ENCODE measurements around the gene FUT2. TPM values are rescaled to one million over a fixed set of nuclear protein-coding genes. Genes with fewer than 3 reads are reported as not detected.
"Not testable (repeated sequence)": the region's sequence is repeated elsewhere in the genome, so short reads cannot be mapped to it uniquely, and the experiment has no call there.

FUT2 gene
- not detected in 2 replicates for total RNA-seq

DNA sequence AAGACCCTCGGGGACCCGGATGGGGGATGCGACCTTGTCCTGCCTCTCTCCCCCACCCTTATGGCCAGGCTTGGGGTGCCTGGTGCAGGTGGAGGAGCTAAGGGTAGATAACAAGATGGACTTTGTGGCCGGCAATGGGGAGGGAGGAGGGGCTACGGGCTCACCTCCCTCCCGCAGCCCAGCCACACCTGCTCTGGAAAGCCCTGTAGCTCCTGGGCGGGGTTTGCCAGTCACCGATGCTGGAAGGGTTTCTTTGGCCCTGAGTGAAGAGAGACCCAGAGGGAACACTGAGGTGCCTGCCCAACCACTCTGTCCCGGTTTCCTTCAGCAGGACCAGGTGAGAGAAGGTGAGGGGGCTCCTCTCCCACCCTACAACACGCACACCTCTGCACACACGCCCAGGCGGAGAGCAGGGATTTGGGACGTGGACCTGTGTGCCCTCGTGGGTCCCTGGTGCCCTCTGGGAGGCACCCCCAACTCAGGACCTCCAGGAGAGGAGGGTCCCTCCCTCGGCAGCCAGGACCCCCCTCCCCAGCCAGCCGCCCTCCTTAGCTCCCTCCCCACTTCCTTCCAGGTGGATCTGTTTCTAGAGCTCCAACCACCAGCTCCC is at the start of gene FUT2:
FUT2 (plus strand) TSS at position 229 of the 610 bp plus-strand sequence. CDS start 6,986 bp downstream, outside the sequence.
- Mint-ChIP-seq H3K4me1 (ENCODE audit: low read depth) (no peaks in the 10 kb centered on the region), H3K27ac (no peak within 1 kb of the TSS), H3K9me3 (no peaks in the 10 kb centered on the region), H3K4me3 (ENCODE audit: low read depth) (no peak within 1 kb of the TSS), H3K27me3 (ENCODE audit: low read depth) (peaks cover 13% of the 10 kb centered on the region), H3K36me3 (ENCODE audit: low read depth) (no peaks in the 10 kb centered on the region)
- DNase-seq (ENCODE audit: low spot score), result no peak
- intact Hi-C loops (cut with micrococcal nuclease), result no loop called here

DNA sequence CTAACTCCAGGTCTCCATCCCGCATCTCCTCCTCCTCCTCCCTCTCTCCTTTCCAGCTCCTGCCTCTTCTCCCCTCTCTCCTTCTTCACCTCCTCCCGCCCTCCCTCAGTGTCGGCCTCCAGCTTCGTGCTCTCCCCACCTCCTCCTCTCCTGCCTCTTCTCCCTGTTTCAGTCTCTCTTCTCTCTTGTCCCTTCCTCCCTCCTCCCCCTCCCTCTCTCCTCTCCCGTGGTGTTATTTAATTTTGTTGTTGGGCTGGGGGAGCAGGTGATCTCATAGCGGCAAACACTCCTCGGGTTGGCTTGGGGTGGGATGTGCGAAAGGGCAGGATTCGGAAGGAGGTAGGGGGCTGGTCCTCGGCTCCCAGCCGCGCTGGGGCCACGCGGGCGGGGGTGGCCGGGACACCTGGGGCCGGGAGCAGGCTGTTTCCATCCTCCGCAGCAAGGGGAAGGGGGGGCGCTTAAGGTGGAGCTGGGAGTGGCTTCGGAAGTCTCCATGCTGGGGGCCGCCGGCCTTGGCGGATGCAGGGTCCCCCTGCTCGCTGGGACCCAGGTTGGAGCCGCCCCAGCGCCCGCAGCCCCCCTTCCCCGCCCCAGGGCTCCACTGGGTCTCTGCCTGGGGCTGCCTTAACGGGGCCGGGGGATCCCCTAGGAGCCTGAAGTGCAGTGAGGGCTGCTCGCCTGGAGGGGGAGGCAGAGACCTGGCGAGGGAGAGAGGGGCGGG is 49.6 kb upstream of the FUT2 start, which contains the start of gene CA11:
CA11 (minus strand) TSS at position 187 of the 721 bp plus-strand sequence. CDS start 555 bp downstream, outside the sequence.
- peak; percentile 88 for DNase-seq (ENCODE audit: low spot score)
- Mint-ChIP-seq H3K4me1 (ENCODE audit: low read depth) (peaks cover 31% of the 10 kb centered on the region), H3K9me3 (no peaks in the 10 kb centered on the region), H3K36me3 (ENCODE audit: low read depth) (no peaks in the 10 kb centered on the region), H3K27ac (peak within 1 kb of the TSS; percentile 81), H3K27me3 (ENCODE audit: low read depth) (peaks cover 4% of the 10 kb centered on the region), H3K4me3 (ENCODE audit: low read depth) (peak within 1 kb of the TSS; percentile 75)
- intact Hi-C loops (cut with micrococcal nuclease), result loop anchor here (1.0 to 5.0 kb wide), 6 partner anchors 8 to 197 kb away; no protein-coding TSS in a partner anchor

DNA sequence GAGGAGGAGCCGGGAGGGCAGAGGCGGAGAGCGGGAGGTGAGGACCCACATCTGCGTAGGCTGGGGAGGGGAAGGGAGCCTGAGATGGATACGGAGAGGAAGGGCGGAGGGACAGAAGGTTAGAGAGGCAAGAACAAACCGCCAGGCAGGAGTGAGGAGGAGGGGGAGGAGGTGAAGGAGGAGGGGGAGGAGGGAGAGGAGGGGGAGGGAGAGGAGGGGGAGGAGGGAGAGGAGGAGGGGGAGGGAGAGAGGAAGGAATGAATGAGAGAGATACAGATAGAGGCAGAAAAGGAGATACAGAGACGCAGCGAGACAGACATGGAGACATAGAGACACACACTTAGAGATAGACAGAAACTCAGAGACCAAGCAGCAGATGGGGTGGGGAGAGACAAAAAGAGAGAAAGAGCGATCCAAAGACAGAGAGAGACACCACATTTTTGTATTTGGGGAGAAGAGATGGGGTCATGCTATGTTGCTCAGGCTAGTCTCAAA is 49.0 kb upstream of the FUT2 start:
- Mint-ChIP-seq H3K4me1 (ENCODE audit: low read depth) (peaks cover 32% of the 10 kb centered on the region), H3K4me3 (ENCODE audit: low read depth) (peak overlapping the region; percentile 49), H3K27ac (peak overlapping the region; percentile 36), H3K27me3 (ENCODE audit: low read depth) (peaks cover 2% of the 10 kb centered on the region), H3K9me3 (no peaks in the 10 kb centered on the region), H3K36me3 (ENCODE audit: low read depth) (no peaks in the 10 kb centered on the region)
- intact Hi-C loops (cut with micrococcal nuclease), result loop anchor here (1.0 to 5.0 kb wide), 6 partner anchors 8 to 196 kb away; no protein-coding TSS in a partner anchor
- no peak for DNase-seq (ENCODE audit: low spot score)

DNA sequence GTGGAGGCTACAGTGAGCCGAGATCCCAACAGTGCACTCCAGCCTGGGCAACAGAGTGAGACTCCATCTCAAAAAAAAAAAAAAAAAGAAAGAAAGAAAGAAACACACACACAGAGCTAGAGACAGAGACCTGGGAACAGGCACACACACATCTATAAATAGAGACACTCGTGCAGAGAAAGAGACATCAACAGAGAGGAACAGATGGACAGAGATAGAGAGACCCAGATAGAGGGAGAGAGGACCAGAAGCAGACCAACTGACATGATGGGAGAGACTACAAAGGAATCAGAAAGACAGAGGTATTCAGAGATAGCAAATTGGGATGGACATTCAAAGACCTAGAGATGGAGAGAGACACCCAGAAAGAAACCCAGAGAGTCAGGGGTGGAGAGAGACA is 47.6 kb upstream of the FUT2 start:
- no peak for DNase-seq (ENCODE audit: low spot score)
- no peaks in the 10 kb centered on the region for H3K27me3 Mint-ChIP-seq (ENCODE audit: low read depth)
- H3K27ac Mint-ChIP-seq, result peak overlapping the region; percentile 2
- H3K36me3 Mint-ChIP-seq (ENCODE audit: low read depth), result no peaks in the 10 kb centered on the region
- no peaks in the 10 kb centered on the region for H3K9me3 Mint-ChIP-seq
- H3K4me1 Mint-ChIP-seq (ENCODE audit: low read depth), result peaks cover 35% of the 10 kb centered on the region
- intact Hi-C loops (cut with micrococcal nuclease), result loop anchor here (5.0 kb wide), 2 partner anchors 74 to 139 kb away; no protein-coding TSS in a partner anchor
- H3K4me3 Mint-ChIP-seq (ENCODE audit: low read depth), result no peak overlapping the region

DNA sequence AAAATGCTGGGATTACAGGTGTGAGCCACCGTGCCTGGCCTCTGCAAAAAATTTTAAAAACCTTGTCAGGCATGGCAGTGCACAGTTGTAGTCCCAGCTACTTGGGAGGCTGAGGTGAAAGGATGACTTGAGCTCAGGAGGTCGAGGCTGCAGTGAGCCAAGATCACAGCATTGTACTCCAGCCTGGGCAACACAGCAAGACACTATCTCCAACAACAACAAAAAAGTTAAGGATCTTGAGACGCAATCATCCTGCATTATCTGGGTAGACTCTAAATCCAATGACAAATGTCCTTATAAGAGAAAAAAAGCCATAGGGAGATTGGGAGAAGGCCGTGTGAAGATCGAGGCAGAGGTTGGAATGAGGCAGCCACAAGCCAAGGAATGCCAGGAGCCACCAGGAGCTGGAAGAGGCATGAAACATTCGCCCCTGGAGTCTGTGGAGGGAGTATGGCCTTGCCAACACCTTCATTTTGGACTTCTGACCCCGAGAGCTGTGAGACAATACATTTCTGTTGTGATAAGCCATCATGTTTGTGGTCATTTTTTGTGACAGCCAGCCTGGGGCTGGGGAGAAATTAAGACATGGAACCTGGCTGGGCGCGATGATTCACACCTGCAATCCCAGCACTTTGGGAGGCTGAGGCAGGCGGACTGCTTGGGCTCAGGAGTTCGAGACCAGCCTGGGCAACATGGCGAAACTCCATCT is 44.6 kb upstream of the FUT2 start:
- DNase-seq (ENCODE audit: low spot score), result no peak
- H3K4me3 Mint-ChIP-seq (ENCODE audit: low read depth), result no peak overlapping the region
- no peaks in the 10 kb centered on the region for H3K9me3 Mint-ChIP-seq
- H3K4me1 Mint-ChIP-seq (ENCODE audit: low read depth), result peaks cover 20% of the 10 kb centered on the region
- H3K27ac Mint-ChIP-seq, result no peak overlapping the region
- intact Hi-C loops (cut with micrococcal nuclease), result no loop called here
- no peaks in the 10 kb centered on the region for H3K36me3 Mint-ChIP-seq (ENCODE audit: low read depth)
- H3K27me3 Mint-ChIP-seq (ENCODE audit: low read depth), result no peaks in the 10 kb centered on the region

DNA sequence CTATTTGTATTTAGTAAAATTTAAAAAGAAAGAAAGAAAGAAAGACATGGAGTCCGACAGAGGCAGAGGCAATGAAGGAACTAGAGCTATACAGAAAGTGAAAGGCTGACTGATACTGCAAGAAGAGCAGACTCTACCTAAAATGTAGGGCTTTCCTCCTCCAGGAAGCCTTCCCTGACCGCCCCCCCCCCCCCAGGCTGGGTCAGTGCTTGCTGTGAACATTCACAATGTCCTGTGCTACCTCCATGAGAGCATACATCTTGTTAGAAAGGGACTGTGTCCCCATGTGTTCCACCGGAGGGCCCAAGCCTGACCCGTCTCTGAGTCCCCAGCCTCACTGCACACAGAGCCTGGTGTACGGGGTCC is 44.1 kb upstream of the FUT2 start:
- no peaks in the 10 kb centered on the region for H3K36me3 Mint-ChIP-seq (ENCODE audit: low read depth)
- no peak for DNase-seq (ENCODE audit: low spot score)
- H3K9me3 Mint-ChIP-seq, result no peaks in the 10 kb centered on the region
- intact Hi-C loops (cut with micrococcal nuclease), result no loop called here
- no peak overlapping the region for H3K4me3 Mint-ChIP-seq (ENCODE audit: low read depth)
- no peak overlapping the region for H3K27ac Mint-ChIP-seq
- H3K27me3 Mint-ChIP-seq (ENCODE audit: low read depth), result no peaks in the 10 kb centered on the region
- peaks cover 19% of the 10 kb centered on the region for H3K4me1 Mint-ChIP-seq (ENCODE audit: low read depth)

DNA sequence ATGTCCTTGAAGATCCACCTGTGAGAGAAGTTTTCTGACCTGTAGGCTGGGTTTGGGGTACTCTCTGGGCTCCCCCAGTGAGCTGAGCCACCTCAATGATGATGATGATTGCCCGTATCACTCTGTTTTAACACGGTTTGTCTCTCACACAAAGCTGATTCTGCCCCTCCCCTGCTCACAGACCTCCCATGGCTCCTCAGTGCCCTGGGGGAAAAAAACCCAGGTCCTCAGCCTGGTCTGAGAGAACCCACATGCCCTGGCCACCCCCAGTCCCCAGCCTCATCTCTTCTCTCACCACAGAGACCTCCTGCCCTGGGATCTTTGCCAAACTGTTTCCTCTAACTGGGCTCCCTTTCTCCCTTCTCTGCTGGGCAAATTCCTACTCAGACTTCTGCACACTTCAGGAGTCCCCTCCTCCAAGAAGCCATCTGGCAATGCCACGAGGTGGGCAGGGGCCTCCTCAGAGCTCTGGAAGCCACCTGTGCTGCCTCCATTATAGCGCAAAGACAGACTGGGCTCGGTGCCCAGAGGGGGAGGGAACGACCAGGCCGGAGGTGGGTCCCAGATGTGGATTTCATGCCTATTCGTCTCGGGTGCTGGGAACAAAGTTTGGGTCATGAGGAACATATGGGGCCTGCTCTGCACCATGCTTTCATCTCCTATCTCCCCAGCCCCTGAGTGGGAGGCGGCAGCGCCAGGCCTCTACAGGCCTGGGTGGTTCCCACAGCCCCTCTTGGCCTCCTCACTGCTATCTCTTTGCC is 41.3 kb upstream of the FUT2 start:
- Mint-ChIP-seq H3K4me3 (ENCODE audit: low read depth) (no peak overlapping the region), H3K27ac (no peak overlapping the region), H3K4me1 (ENCODE audit: low read depth) (peaks cover 9% of the 10 kb centered on the region), H3K9me3 (no peaks in the 10 kb centered on the region), H3K36me3 (ENCODE audit: low read depth) (no peaks in the 10 kb centered on the region), H3K27me3 (ENCODE audit: low read depth) (peaks cover 3% of the 10 kb centered on the region)
- intact Hi-C loops (cut with micrococcal nuclease), result no loop called here
- DNase-seq (ENCODE audit: low spot score), result no peak

DNA sequence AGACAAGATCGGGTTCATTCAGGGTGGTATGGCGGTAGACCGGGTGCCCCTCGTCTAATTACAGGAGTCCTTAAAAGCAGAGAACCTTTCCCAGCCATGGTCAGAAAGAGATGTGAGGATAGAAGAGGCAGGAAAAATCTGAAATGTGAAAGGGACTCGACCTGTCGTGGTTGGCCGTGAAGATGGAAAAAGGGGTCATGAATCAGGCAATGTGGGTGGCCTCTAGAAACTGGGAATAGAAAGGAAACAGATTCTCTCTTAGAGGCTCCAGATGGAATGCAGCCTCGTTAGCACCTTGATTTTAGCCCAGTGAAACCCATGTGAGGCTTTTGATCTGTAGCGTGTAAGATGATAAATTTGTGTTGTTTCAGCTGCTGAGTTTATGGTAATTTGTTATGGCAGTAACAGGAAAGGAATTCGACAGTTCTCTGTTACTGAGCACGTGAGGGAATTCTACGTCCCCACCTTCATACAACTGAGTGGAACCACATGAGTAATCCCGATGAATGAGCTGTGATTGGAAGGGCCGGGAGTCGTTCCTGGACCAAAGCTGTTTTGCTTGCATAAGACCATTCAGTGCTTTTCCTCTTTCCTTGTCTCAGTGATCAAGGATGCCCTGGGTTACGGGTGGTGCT is 38.8 kb upstream of the FUT2 start:
- intact Hi-C loops (cut with micrococcal nuclease), result no loop called here
- H3K27ac Mint-ChIP-seq, result no peak overlapping the region

DNA sequence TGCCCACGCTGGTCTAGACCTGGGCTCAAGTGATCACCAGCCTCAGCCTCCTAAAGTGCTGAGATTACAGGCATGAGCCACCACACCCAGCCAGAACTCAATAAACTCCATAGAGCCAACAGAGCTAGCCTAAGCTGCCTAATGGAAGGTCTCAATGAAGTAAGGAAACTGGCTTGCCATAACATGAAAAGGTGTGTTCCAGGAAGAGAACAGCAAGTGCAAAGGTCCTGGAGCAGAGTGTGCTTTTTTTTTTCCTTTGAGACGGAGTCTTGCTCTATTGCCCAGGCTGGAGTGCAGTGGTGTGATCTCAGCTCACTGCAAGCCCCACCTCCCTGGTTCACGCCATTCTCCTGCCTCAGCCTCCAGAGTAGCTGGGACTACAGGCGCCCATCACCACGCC is 37.9 kb upstream of the FUT2 start:
- intact Hi-C loops (cut with micrococcal nuclease); DNase-seq (ENCODE audit: low spot score); H3K27me3 Mint-ChIP-seq (ENCODE audit: low read depth); H3K27ac Mint-ChIP-seq; H3K4me1 Mint-ChIP-seq (ENCODE audit: low read depth); H3K9me3 Mint-ChIP-seq; H3K4me3 Mint-ChIP-seq (ENCODE audit: low read depth); H3K36me3 Mint-ChIP-seq (ENCODE audit: low read depth): not testable (repeated sequence)

More for the DNA sequence above, 38.8 kb upstream of the FUT2 start:
- no peak for DNase-seq (ENCODE audit: low spot score)
- Mint-ChIP-seq H3K36me3 (ENCODE audit: low read depth) (no peaks in the 10 kb centered on the region), H3K4me1 (ENCODE audit: low read depth) (peaks cover 9% of the 10 kb centered on the region), H3K27me3 (ENCODE audit: low read depth) (peaks cover 3% of the 10 kb centered on the region), H3K9me3 (no peaks in the 10 kb centered on the region), H3K4me3 (ENCODE audit: low read depth) (no peak overlapping the region)

DNA sequence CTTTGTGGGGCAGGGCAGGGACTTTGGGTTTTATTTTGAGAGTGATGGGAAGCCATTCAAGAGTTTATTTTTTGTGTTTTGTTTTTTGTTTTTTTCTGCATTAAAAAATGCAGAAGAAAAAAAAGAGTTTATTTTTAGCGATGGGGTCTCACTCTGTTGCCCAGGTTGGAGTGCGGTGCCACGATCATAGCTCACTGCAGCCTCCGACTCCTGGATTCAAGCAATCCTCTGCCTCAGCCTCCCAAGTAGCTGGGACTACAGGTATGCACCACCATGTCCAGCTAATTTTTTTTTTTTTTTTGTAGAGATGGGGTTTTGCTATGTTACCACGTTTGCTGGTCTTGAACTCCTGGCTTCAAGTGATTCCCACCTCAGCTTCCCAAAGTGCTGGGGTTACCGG is 37.3 kb upstream of the FUT2 start:
- Mint-ChIP-seq H3K4me1 (ENCODE audit: low read depth) (peaks cover 6% of the 10 kb centered on the region), H3K36me3 (ENCODE audit: low read depth) (no peaks in the 10 kb centered on the region), H3K27me3 (ENCODE audit: low read depth) (peaks cover 3% of the 10 kb centered on the region), H3K9me3 (no peaks in the 10 kb centered on the region), H3K4me3 (ENCODE audit: low read depth) (no peak overlapping the region), H3K27ac (no peak overlapping the region)
- intact Hi-C loops (cut with micrococcal nuclease), result no loop called here
- no peak for DNase-seq (ENCODE audit: low spot score)

DNA sequence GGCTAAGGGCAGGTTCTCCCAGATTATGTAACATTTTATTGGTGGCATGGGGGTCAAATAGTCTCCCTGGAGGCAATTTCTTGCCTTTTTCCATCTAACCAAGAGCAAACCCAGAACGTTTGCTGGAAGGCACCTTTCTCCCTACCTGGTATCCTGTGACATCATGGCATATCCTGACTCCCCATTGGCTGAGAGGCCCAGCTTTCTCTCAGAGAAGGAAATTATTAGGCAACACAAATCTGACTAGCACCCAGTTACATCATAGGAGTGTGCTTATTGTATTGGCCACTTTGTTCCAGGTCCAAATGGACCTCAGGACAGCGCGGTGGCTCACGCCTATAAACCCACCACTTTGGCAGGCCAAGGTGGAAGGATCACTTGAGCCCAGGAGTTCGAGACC is 36.0 kb upstream of the FUT2 start:
- Mint-ChIP-seq H3K4me1 (ENCODE audit: low read depth) (peaks cover 6% of the 10 kb centered on the region), H3K36me3 (ENCODE audit: low read depth) (no peaks in the 10 kb centered on the region), H3K4me3 (ENCODE audit: low read depth) (no peak overlapping the region), H3K9me3 (no peaks in the 10 kb centered on the region), H3K27ac (no peak overlapping the region), H3K27me3 (ENCODE audit: low read depth) (peaks cover 3% of the 10 kb centered on the region)
- no peak for DNase-seq (ENCODE audit: low spot score)
- intact Hi-C loops (cut with micrococcal nuclease), result loop anchor here (2.0 to 5.0 kb wide), 3 partner anchors 13 to 88 kb away; partner anchors contain the start of genes CA11 and IZUMO1

Data from activated T-helper 2 cell treated with anti-CD3 and anti-CD28 coated beads, Interferon-gamma antibody, Interleukin-2, Interleukin-4, amounts not matched to agents 10 μg/mL and 5 μg/mL and 100 μg/mL, durations not matched to agents 14 hours and 24 hours and 36 hours (primary cell).